PC-9 (cell line): ENCODE data around the gene UGT2A2.

Source experiments
- EZH2 ChIP-seq: fragments of 200-600 bp; sonication (generic); IDR thresholded peaks from 2 replicates; pipeline ENCODE4 v1.8.0; 2017; ENCODE audit warnings: antibody characterized with exemption, low read depth
- TF ChIP-seq, protein P1 (sequence below): fragments of 200-600 bp; sonication (generic); conservative IDR thresholded peaks from 2 replicates; pipeline ENCODE4 v1.6.1; 2017; ENCODE audit warnings: mixed run types, antibody characterized with exemption, mild to moderate bottlenecking, moderate library complexity

DNA sequence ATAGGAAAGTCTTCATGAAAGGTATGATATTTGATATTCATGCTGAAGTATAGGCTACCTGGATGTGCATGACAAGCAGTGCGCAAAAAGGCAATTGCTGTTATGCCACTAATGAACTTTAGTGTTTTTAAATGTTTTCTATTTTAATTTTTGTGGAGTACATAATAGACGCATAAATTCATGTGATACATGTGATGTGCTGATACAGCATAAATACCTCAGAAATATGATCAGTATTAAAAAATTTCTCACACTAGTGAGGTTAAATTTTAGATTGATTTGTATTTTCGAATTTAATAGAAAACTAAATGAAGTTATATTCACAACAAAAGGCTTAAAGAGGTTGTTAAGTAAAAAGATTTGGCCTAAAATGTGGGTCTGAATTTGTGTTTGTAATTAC lies 11.4 kb upstream of the UGT2A2 start:
- TF ChIP-seq, protein P1, sequence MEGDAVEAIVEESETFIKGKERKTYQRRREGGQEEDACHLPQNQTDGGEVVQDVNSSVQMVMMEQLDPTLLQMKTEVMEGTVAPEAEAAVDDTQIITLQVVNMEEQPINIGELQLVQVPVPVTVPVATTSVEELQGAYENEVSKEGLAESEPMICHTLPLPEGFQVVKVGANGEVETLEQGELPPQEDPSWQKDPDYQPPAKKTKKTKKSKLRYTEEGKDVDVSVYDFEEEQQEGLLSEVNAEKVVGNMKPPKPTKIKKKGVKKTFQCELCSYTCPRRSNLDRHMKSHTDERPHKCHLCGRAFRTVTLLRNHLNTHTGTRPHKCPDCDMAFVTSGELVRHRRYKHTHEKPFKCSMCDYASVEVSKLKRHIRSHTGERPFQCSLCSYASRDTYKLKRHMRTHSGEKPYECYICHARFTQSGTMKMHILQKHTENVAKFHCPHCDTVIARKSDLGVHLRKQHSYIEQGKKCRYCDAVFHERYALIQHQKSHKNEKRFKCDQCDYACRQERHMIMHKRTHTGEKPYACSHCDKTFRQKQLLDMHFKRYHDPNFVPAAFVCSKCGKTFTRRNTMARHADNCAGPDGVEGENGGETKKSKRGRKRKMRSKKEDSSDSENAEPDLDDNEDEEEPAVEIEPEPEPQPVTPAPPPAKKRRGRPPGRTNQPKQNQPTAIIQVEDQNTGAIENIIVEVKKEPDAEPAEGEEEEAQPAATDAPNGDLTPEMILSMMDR: no peak
- TF ChIP-seq EZH2: no peak
